ENCODE data around the gene RERE. TPM values are rescaled to one million over a fixed set of nuclear protein-coding genes. Genes with fewer than 3 reads are reported as not detected.

RERE gene
- total RNA-seq, 1 experiment from 2014 or later = 217 TPM

GRCh38 chr1:8860738-8861516 is 43.5 kb upstream of the RERE start:
- peak overlapping the region; percentile 12 for H3K27ac ChIP-seq (ENCODE audit: low read length)
- no peak overlapping the region for H3K4me3 ChIP-seq (ENCODE audit: low read depth in 2 of 2, low read length in 2 of 2)
- intact Hi-C loops (cut with micrococcal nuclease; ENCODE audit: unreplicated experiment) (no loop called here), in situ Hi-C loops (cut with HindIII; ENCODE audit: low pct_unique_long_range_greater_than_20kb, low sequenced_read_pairs) (no loop called here)
- no peaks in the 10 kb centered on the region for H3K27me3 ChIP-seq (ENCODE audit: control insufficient read depth, insufficient read depth, low read length)
- TSS peak; percentile 69 for BruUV-seq (replicated peaks)
- peaks cover 27% of the 10 kb centered on the region for H3K36me3 ChIP-seq (ENCODE audit: control insufficient read depth, insufficient read depth, low read length)
- POLR2A ChIA-PET = interaction anchor here (0.6 kb wide), 1 partner anchor 1163 kb away, joined by 3 read pairs; no protein-coding TSS in a partner anchor
- CTCF ChIA-PET = interaction anchor here (0.5 to 3.4 kb wide), 2 partner anchors 12 to 157 kb away, joined by 3 to 11 read pairs; no protein-coding TSS in a partner anchor
- ATAC-seq (no peak), DNase-seq (ENCODE audit: low read depth, low spot score) (no peak)
- TF ChIP-seq REST (IDR thresholded peaks at IDR 0.05; ENCODE audit: insufficient read depth in 1 of 2, low read depth in 2 of 2, low read length in 1 of 2) (no peak), CTCF (IDR thresholded peaks at IDR 0.05) (no peak)
- no peaks in the 10 kb centered on the region for H3K9me3 ChIP-seq (ENCODE audit: control insufficient read depth, insufficient read depth, low read depth, low read length)
- peaks cover 76% of the 10 kb centered on the region for H3K4me1 ChIP-seq (ENCODE audit: control insufficient read depth, insufficient read depth, low read length)

- ATAC-seq = peak; percentile 41
- DNase-seq (ENCODE audit: low read depth, low spot score) = no peak
- H3K4me3 ChIP-seq (ENCODE audit: low read depth in 2 of 2, low read length in 2 of 2) = no peak overlapping the region
- in situ Hi-C loops (cut with HindIII; ENCODE audit: low pct_unique_long_range_greater_than_20kb, low sequenced_read_pairs) = no loop called here
- no peaks in the 10 kb centered on the region for H3K27me3 ChIP-seq (ENCODE audit: control insufficient read depth, insufficient read depth, low read length)
- H3K36me3 ChIP-seq (ENCODE audit: control insufficient read depth, insufficient read depth, low read length) = peaks cover 14% of the 10 kb centered on the region
- TF ChIP-seq CTCF (IDR thresholded peaks at IDR 0.05) = peak; percentile 85
- TF ChIP-seq SIN3A (IDR thresholded peaks at IDR 0.05; ENCODE audit: borderline replicate concordance, insufficient read depth, low read depth, low read length) = no peak
- peaks cover 65% of the 10 kb centered on the region for H3K4me1 ChIP-seq (ENCODE audit: control insufficient read depth, insufficient read depth, low read length)
- peak overlapping the region; percentile 78 for H3K27ac ChIP-seq (ENCODE audit: low read length)
- no TSS peak for BruUV-seq (replicated peaks)
- POLR2A ChIA-PET = no interaction called here
- CTCF ChIA-PET = interaction anchor here (0.8 to 3.4 kb wide), 3 partner anchors 10 to 428 kb away, joined by 3 to 11 read pairs (median 3); no protein-coding TSS in a partner anchor
- no peaks in the 10 kb centered on the region for H3K9me3 ChIP-seq (ENCODE audit: control insufficient read depth, insufficient read depth, low read depth, low read length)
- intact Hi-C loops (cut with micrococcal nuclease; ENCODE audit: unreplicated experiment) = no loop called here
These were observed 41.7 kb upstream of the RERE start for GRCh38 chr1:8858888-8859706.

All from Panc1 (cell line).